ENCODE measurements around the gene SLC8A2. TPM values are rescaled to one million over a fixed set of nuclear protein-coding genes. Genes with fewer than 3 reads are reported as not detected.
A peak's percentile ranks its signal among the peaks of the same experiment; 100 is the strongest.

The SLC8A2 gene
- total RNA-seq, 4 donors from 2014 or later = 6.2 to 18.7 (median 10.4) TPM

DNA sequence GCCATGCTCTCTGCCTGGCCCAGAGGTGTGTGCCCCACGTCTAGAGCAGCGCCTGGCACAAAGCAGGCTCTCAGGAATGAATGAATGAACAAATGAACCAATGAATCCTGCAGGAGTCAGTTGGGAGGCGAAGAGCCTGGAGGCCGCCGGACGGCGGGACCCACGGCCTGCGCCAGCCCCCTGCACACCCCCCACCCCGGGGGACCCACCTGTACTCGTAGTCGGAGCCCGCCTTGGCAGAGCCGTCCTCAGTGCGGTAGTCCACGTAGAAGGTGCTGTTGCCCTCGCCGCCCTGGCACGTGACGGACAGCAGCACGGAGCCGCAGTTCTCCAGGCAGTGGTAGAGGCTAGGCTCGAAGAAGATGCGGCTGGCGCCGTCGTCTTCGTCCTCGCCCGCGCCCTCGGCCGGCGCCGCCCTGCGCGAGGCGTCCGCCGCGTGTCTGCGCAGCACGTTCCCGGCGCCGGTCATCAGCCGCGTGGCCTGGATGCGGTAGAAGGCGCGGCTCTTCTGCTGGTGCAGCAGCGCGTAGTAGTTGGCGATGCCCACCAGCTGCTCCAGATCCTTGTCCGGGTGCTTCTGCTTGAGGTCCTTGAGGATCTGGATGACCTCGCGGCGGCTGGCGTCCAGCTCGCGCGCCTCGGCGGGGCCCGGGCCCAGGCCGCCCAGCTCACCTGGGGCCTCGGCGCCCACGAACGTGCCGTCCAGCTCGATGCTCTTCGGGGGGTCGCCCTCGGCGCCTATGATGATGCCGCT lies 14.8 kb downstream of the SLC8A2 start:
- peaks cover 0 to 10% (median 6%) of the 10 kb centered on the region in 4 donors for H3K4me1 ChIP-seq
- peaks cover 0 to 29% (median 13%) of the 10 kb centered on the region in 4 donors for H3K36me3 ChIP-seq
- peaks cover 0 to 10% (median 9%) of the 10 kb centered on the region in 4 donors for H3K9me3 ChIP-seq
- no peak overlapping the region for H3K27ac ChIP-seq (replicated peaks in 1 of 4)
- H3K27me3 ChIP-seq = peaks cover 0 to 40% (median 7%) of the 10 kb centered on the region in 4 donors
- DNase-seq (ENCODE audit: extremely low spot score) = no peak
- TF ChIP-seq POLR2A (IDR thresholded peaks at IDR 0.05; ENCODE audit: low read depth) = no peak
- TF ChIP-seq POLR2AphosphoS5 (IDR thresholded peaks at IDR 0.05) = no peak
- TF ChIP-seq, protein P1, sequence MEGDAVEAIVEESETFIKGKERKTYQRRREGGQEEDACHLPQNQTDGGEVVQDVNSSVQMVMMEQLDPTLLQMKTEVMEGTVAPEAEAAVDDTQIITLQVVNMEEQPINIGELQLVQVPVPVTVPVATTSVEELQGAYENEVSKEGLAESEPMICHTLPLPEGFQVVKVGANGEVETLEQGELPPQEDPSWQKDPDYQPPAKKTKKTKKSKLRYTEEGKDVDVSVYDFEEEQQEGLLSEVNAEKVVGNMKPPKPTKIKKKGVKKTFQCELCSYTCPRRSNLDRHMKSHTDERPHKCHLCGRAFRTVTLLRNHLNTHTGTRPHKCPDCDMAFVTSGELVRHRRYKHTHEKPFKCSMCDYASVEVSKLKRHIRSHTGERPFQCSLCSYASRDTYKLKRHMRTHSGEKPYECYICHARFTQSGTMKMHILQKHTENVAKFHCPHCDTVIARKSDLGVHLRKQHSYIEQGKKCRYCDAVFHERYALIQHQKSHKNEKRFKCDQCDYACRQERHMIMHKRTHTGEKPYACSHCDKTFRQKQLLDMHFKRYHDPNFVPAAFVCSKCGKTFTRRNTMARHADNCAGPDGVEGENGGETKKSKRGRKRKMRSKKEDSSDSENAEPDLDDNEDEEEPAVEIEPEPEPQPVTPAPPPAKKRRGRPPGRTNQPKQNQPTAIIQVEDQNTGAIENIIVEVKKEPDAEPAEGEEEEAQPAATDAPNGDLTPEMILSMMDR (IDR thresholded peaks at IDR 0.05) = no peak
- WGBS = 72% methylated on average over 26 of the region's 77 CpGs
- peak overlapping the region in 1 of 4 donors; percentile 20 for H3K4me3 ChIP-seq
- intact Hi-C loops (cut with DNase I) = no loop called here

DNA sequence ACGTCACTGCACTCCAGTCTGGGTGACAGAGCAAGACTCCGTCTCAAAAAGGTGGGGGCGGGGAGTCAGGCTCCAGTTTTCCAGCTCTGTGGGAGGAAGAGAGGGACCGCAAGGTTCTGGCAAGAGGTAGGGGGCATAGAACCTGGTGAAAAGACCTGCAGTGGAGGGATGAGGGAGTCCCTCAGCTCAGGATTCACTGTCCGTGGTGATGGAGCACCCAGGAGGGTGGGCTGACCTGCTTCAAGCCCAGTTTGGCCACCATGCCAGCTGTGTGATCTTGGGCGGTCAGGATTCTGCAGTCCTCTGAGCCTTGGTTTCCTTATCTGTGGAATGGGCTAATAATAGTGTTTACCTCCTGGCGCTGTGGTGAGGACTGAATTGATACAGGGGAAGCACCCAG lies 21.2 kb downstream of the SLC8A2 start:
- intact Hi-C loops (cut with DNase I) = no loop called here
- Histone ChIP-seq H3K36me3 (peaks cover 0 to 14% (median 2%) of the 10 kb centered on the region in 4 donors), H3K27me3 (peaks cover 0 to 53% (median 22%) of the 10 kb centered on the region in 4 donors), H3K27ac (replicated peaks in 1 of 4) (no peak overlapping the region), H3K4me1 (peaks cover 10 to 28% (median 24%) of the 10 kb centered on the region in 4 donors), H3K4me3 (no peak overlapping the region), H3K9me3 (peaks cover 0 to 2% (median under 1%) of the 10 kb centered on the region in 4 donors)
- TF ChIP-seq EP300 (IDR thresholded peaks at IDR 0.05) (no peak), POLR2AphosphoS5 (IDR thresholded peaks at IDR 0.05) (no peak), POLR2A (IDR thresholded peaks at IDR 0.05; ENCODE audit: low read depth) (no peak)
- TF ChIP-seq, protein P1 (IDR thresholded peaks at IDR 0.05) = no peak
- no peak for DNase-seq (ENCODE audit: extremely low spot score)
- WGBS = 71% methylated on average over 7 of the region's 7 CpGs

DNA sequence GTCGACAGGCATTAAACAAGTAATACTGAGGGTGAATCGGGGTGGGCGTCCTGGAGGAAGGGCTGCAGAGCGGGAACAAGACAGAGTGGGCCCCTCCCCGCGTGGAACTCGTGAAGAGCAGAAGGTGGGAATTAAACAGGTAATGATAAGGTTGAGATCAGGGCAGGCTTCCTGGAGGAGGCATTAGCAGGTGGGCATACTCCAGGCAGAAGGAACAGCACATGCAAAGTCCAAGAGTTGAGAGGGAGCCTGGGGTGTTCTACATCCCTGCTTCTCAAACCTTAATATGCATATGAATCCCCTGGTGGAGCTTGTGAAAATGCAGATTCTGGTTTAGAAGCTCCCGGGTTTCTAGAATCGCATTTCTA lies 23.3 kb downstream of the SLC8A2 start:
- WGBS = 40% methylated on average over 9 of the region's 9 CpGs
- intact Hi-C loops (cut with DNase I) = no loop called here
- H3K27me3 ChIP-seq = peaks cover 0 to 69% (median 25%) of the 10 kb centered on the region in 4 donors

DNA sequence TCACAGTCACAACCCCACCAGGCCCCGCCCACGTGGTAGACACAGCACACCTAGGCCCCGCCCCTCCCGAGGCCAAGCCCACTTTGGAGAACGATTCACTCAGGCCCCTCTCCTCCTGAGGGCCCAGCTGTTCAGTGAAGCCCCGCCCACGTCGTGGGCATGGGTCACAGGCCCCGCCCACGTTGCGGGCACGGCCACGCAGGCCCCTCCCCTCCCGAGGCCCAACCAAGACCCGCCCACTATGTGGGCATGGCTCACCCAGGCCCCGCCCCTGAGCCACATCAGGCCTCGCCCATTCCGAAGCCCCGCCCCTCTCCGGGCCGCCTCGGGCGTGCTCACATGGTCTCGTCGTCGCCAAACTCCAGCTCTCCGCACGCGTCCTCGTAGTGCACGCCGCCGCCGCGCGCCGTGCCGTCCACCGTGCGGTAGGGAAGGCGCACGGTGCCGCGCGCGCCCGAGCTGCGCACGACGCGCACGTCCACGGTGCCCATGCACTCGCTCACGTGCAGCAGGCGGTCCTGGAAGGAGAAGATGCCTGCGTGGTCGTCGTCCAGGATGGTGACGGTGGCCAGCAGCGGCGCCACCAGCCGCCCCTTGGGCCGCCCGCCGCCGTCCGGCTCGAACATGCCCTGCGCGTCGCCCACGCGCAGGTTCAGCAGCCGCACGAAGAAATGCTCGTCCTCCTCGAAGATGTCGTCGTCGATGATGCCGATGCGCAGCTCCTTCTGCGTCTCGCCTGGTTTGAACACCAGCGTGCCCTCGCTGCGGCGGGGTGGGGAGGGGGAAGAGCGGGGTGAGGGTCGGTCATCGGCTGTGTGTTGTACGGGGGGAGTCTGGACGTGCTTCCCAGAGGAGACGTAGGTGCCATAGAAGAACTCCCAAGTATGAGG lies 24.0 kb downstream of the SLC8A2 start:
- TF ChIP-seq, protein P1 (IDR thresholded peaks at IDR 0.05) = no peak
- TF ChIP-seq POLR2AphosphoS5 (IDR thresholded peaks at IDR 0.05) (no peak), EP300 (IDR thresholded peaks at IDR 0.05) (no peak), POLR2A (IDR thresholded peaks at IDR 0.05; ENCODE audit: low read depth) (no peak)
- WGBS = 15% methylated on average over 32 of the region's 95 CpGs
- H3K36me3 ChIP-seq = peaks cover 0 to 5% (median 0%) of the 10 kb centered on the region in 4 donors
- intact Hi-C loops (cut with DNase I) = no loop called here
- peaks cover 0 to 75% (median 25%) of the 10 kb centered on the region in 4 donors for H3K27me3 ChIP-seq
- H3K9me3 ChIP-seq = no peaks in the 10 kb centered on the region
- H3K27ac ChIP-seq (replicated peaks in 1 of 4) = no peak overlapping the region
- peak overlapping the region; percentile 23 to 39 (median 26) for H3K4me3 ChIP-seq
- DNase-seq (ENCODE audit: extremely low spot score) = no peak
- peaks cover 10 to 29% (median 27%) of the 10 kb centered on the region in 4 donors for H3K4me1 ChIP-seq

More for the DNA sequence above, 23.3 kb downstream of the SLC8A2 start:
- peaks cover 0 to 12% (median 0%) of the 10 kb centered on the region in 4 donors for H3K36me3 ChIP-seq
- no peak for DNase-seq (ENCODE audit: extremely low spot score)
- H3K4me1 ChIP-seq = peaks cover 10 to 29% (median 27%) of the 10 kb centered on the region in 4 donors
- H3K9me3 ChIP-seq = no peaks in the 10 kb centered on the region
- no peak overlapping the region for H3K4me3 ChIP-seq
- H3K27ac ChIP-seq (replicated peaks in 1 of 4) = no peak overlapping the region
- TF ChIP-seq POLR2A (IDR thresholded peaks at IDR 0.05; ENCODE audit: low read depth) (no peak), EP300 (IDR thresholded peaks at IDR 0.05) (no peak), POLR2AphosphoS5 (IDR thresholded peaks at IDR 0.05) (no peak)
- TF ChIP-seq, protein P1 (IDR thresholded peaks at IDR 0.05) = no peak
